ENCODE results near the gene SMAD6. TPM values are rescaled to one million over a fixed set of nuclear protein-coding genes. Genes with fewer than 3 reads are reported as not detected.

Gene SMAD6
- total RNA-seq, 4 donors from 2014 or later, result 9.2 to 68.8 (median 12.4) TPM

- TF ChIP-seq, protein P1, sequence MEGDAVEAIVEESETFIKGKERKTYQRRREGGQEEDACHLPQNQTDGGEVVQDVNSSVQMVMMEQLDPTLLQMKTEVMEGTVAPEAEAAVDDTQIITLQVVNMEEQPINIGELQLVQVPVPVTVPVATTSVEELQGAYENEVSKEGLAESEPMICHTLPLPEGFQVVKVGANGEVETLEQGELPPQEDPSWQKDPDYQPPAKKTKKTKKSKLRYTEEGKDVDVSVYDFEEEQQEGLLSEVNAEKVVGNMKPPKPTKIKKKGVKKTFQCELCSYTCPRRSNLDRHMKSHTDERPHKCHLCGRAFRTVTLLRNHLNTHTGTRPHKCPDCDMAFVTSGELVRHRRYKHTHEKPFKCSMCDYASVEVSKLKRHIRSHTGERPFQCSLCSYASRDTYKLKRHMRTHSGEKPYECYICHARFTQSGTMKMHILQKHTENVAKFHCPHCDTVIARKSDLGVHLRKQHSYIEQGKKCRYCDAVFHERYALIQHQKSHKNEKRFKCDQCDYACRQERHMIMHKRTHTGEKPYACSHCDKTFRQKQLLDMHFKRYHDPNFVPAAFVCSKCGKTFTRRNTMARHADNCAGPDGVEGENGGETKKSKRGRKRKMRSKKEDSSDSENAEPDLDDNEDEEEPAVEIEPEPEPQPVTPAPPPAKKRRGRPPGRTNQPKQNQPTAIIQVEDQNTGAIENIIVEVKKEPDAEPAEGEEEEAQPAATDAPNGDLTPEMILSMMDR (IDR thresholded peaks at IDR 0.05; ENCODE audit: low read depth), result no peak
Observed at GRCh38 chr15:66684136-66684681, 17.8 kb upstream of the SMAD6 start.

DNA sequence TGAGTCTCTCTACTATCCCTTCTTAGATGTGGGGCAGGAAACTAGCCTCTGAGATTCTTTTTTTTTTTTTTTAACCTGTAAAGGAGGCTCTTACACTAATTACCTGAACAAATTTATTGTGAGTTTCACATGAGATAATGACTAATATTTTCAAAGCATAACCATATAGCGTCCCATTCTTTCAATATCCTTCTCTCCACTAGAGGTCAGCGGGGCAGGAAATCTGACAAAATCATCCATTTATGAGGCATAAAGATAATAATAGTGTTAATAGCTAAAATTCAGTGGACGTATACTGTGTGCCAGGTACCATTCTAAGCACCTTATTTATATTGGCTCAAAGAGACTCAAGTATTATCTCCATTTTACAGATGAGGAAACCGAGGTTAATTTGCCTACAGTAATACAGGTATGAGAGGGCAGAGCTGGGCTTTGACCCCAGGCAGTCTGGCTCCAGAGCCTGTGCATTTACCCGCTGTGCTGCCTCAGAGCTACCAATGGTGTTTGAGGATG lies 16.3 kb upstream of the SMAD6 start:
- TF ChIP-seq, protein P1 (IDR thresholded peaks at IDR 0.05; ENCODE audit: low read depth), result no peak

GRCh38 chr15:66691727-66692126 lies 10.3 kb upstream of the SMAD6 start:
- TF ChIP-seq, protein P1 (IDR thresholded peaks at IDR 0.05; ENCODE audit: low read depth), result no peak

DNA sequence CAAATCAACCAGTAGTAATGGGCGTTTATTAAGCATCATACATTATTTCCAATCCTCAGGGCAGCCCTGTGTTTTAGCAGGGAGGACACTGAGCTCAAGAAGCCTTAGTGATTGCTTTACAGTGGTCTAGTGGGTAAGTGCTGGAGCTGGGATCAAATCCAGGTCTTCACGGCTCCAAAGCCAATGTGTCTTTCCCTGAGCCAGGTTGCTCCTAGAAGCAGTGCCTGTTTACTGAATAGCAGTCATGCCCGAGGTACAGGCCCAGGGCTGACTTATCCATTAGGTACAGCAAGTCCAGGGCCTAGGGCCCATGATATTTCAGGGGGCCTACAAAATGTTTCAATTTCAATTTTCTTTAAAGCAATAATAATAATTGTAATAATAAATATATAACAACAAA lies 9.6 kb upstream of the SMAD6 start:
- TF ChIP-seq, protein P1 (IDR thresholded peaks at IDR 0.05; ENCODE audit: low read depth), result no peak

DNA sequence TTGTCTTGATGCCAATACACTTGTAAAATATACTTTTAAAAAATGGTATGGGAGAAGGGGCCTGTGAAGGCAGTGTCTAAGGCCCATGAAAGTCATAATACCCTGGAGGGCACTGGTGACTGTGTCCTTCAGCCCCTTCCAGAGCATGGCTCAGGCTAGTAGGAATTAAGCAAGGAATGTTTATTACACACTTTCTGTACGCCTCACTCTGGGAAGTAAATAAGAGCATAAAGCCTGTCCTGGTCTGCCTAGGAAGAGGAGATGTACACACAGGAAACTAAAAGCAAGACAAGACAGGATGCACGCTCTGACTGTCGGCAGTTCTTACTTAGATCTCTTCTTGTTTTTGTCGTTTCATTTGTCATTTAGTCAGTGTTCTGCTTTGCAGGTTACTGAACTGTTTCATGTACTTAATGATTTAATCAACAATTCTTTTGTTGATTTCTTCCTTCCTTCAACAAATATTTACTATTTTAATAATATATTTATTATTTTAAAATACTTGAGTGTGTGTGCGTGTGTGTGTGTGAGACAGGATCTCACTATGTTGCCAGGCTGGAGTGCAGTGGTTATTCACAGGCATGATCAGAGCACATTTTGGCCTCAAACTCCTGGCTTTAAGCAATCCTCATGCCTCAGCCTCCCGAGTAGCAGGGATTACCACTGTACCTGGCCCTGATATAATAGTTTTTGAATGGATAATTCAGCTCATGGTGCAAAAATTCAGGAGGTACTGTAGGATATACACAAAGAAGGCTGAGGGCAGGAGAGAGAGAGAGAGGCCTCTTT lies 9.0 kb upstream of the SMAD6 start:
- TF ChIP-seq, protein P1 (IDR thresholded peaks at IDR 0.05; ENCODE audit: low read depth), result no peak

GRCh38 chr15:66696770-66697169 lies 5.3 kb upstream of the SMAD6 start:
- TF ChIP-seq, protein P1 (IDR thresholded peaks at IDR 0.05; ENCODE audit: low read depth), result no peak

GRCh38 chr15:66698318-66698961 lies 3.6 kb upstream of the SMAD6 start:
- TF ChIP-seq, protein P1 (IDR thresholded peaks at IDR 0.05; ENCODE audit: low read depth), result no peak
